HepG2 (cell line): ENCODE measurements around the gene ZC3H14. TPM values are rescaled to one million over a fixed set of nuclear protein-coding genes. Genes with fewer than 3 reads are reported as not detected.

ENCODE experiments used
- ASH2L ChIP-seq: fragments of 300-600, 200-600 bp; sonication (generic); IDR thresholded peaks from 2 replicates; pipeline ENCODE4 v1.7.0; 2017; ENCODE audit warnings: low read depth, mild to moderate bottlenecking, moderate library complexity, mixed read lengths, low read length; ENCODE audit not compliant: insufficient read length
- ATF1 ChIP-seq: IDR thresholded peaks from 2 replicates; pipeline ENCODE4 v1.6.1; 2016; ENCODE audit warnings: mild to moderate bottlenecking, control low read depth
- GATAD2A ChIP-seq: IDR thresholded peaks from 2 replicates; pipeline ENCODE4 v1.6.1; 2016
- HDAC2 ChIP-seq: sonication (generic); formaldehyde crosslinking; IDR thresholded peaks from 2 replicates; pipeline ENCODE4 v1.4.0; 2020; ENCODE audit warnings: missing genetic modification reagents
- KAT7 ChIP-seq: IDR thresholded peaks from 2 replicates; pipeline ENCODE4 v1.6.1; 2018; ENCODE audit warnings: borderline replicate concordance, missing compliant biosample characterization
- KLF15 ChIP-seq: sonication (generic); formaldehyde crosslinking; IDR thresholded peaks from 2 replicates; pipeline ENCODE4 v1.8.1; 2023; ENCODE audit warnings: borderline replicate concordance, mild to moderate bottlenecking, inconsistent platforms, missing genetic modification reagents, mixed read lengths
- SIN3A ChIP-seq: IDR thresholded peaks from 2 replicates; pipeline ENCODE4 v1.6.1; 2011; ENCODE audit warnings: low read depth, mild to moderate bottlenecking, control low read depth, low read length, borderline replicate concordance
- SRSF1 ChIP-seq: fragments of 200-400 bp; formaldehyde crosslinking; optimal IDR thresholded peaks from 2 replicates; pipeline ENCODE3; 2017; ENCODE audit warnings: mild to moderate bottlenecking, low read depth, low read length, moderate library complexity
- ZBTB1 ChIP-seq: sonication (generic); formaldehyde crosslinking; IDR thresholded peaks from 2 replicates; pipeline ENCODE4 v1.4.0; 2020; ENCODE audit warnings: missing genetic modification reagents, borderline replicate concordance
- ZBTB7A ChIP-seq: sonication (generic); formaldehyde crosslinking; IDR thresholded peaks from 2 replicates; pipeline ENCODE4 v1.8.0; 2022; ENCODE audit warnings: mild to moderate bottlenecking, missing genetic modification reagents
- ZC3H4 ChIP-seq: sonication (generic); formaldehyde crosslinking; IDR thresholded peaks from 2 replicates; pipeline ENCODE4 v1.4.0; 2020; ENCODE audit warnings: missing genetic modification reagents, borderline replicate concordance
- ZNF138 ChIP-seq: sonication (generic); formaldehyde crosslinking; IDR thresholded peaks from 2 replicates; pipeline ENCODE4 v1.5.0; 2020; ENCODE audit warnings: mild to moderate bottlenecking, low read depth, missing genetic modification reagents
- ZNF547 ChIP-seq: sonication (generic); formaldehyde crosslinking; IDR thresholded peaks from 2 replicates; pipeline ENCODE4 v1.5.1; 2020; ENCODE audit warnings: mild to moderate bottlenecking, missing genetic modification reagents
- ZNF557 ChIP-seq: sonication (generic); formaldehyde crosslinking; IDR thresholded peaks from 2 replicates; pipeline ENCODE4 v1.4.0; 2020; ENCODE audit warnings: missing genetic modification reagents
- polyA plus RNA-seq, 8 experiments: library from polyadenylated mRNA; depleted of rRNA in 3 of 8; stranded (reverse) in 7 of 8; unstranded in 1 of 8; fragments of >200 nt; fragmentation: Illumina TruSeq in 4 of 8; extraction: Trizol in 4 of 8; gene quantifications; 2 replicates each; pipeline versions ENCODE4 v1.2.1 to v1.2.3, GENCODE V29; 2011 to 2016; ENCODE audit warnings: low read depth in 4 of 8, missing spikeins in 1 of 8, mixed read lengths in 1 of 8; ENCODE audit not compliant: insufficient read depth in 1 of 8
- total RNA-seq, 5 experiments: library from RNA; depleted of rRNA; stranded (reverse); fragments of >200 nt; fragmentation: Illumina TruSeq; extraction: Trizol; gene quantifications; 2 replicates each; pipeline ENCODE4 v1.2.3, GENCODE V29; 2016; ENCODE audit warnings: low read depth in 1 of 5
- TF ChIP-seq, protein P1 (sequence below): sonication (generic); formaldehyde crosslinking; IDR thresholded peaks from 2 replicates; pipeline ENCODE4 v1.8.1; 2023; ENCODE audit warnings: mild to moderate bottlenecking, missing genetic modification reagents
- TF ChIP-seq, protein P2 (sequence below): IDR thresholded peaks from 2 replicates; pipeline ENCODE4 v1.6.1; 2018; ENCODE audit warnings: missing genetic modification reagents
- TF ChIP-seq, protein P3 (sequence below): sonication (generic); formaldehyde crosslinking; IDR thresholded peaks from 2 replicates; pipeline ENCODE4 v1.5.0; 2020; ENCODE audit warnings: mild to moderate bottlenecking, missing genetic modification reagents
- TF ChIP-seq, protein P4 (sequence below): sonication (generic); formaldehyde crosslinking; IDR thresholded peaks from 2 replicates; pipeline ENCODE4 v1.8.0; 2022; ENCODE audit warnings: missing genetic modification reagents, mild to moderate bottlenecking, inconsistent platforms, borderline replicate concordance
- TF ChIP-seq, protein P5 (sequence below): sonication (generic); formaldehyde crosslinking; IDR thresholded peaks from 2 replicates; pipeline ENCODE4 v1.4.0; 2020; ENCODE audit warnings: missing genetic modification reagents
- TF ChIP-seq, protein P6 (sequence below): fragments of 450-650 bp; IDR thresholded peaks from 2 replicates; pipeline ENCODE4 v1.6.1; 2016

Gene ZC3H14
- total and polyA plus RNA-seq, 2 of the 13 experiments (the other 11 are each of a cell fraction or from before 2014, with no cell fraction given), result 65.1 to 67.5 TPM

DNA sequence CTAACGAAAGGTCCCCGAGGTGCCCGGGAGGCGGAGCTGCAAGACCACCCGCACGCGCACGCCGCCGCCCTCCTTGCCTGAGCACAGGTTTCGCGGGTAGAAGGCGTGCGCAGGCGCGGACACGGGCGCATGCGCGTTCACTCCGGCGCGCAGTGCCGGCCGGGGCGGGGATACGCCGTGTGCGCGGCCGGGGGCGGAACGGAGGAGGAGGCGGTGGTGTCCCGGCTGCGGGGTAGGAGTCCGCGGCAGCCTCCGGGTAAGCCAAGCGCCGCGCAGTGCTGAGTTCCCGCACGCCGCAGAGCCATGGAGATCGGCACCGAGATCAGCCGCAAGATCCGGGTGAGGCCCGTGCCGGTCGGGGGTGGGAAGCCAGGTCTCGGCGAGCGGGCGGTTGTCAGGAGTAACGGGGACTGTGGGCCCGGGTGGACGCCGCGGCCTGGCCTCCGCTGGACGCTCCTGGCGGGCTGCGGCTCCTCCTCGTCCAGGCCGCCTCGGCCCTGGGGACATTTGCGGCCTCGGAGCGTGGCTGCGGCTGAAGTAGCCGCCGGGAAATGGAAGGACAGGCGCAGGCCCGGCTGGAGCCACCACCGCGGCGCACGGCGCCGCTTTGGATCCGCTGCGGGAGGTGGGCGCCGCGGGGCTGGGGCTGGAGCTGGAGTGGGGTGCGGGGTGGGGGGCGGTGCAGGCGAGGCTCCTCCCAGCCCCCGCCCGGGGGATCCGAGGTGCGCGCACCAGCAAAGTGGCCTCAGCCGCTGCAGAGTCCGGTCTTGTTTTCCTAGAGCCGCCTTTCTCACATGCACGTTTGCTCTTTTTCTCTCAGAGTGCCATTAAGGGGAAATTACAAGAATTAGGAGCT is at the start of gene ZC3H14 (continued):
- TF ChIP-seq KLF15 (CRISPR knock-in tag), result no peak
- TF ChIP-seq ASH2L, result peak; percentile 98
- TF ChIP-seq, protein P1, sequence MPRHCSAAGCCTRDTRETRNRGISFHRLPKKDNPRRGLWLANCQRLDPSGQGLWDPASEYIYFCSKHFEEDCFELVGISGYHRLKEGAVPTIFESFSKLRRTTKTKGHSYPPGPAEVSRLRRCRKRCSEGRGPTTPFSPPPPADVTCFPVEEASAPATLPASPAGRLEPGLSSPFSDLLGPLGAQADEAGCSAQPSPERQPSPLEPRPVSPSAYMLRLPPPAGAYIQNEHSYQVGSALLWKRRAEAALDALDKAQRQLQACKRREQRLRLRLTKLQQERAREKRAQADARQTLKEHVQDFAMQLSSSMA (CRISPR knock-in tag), result peak; percentile 62; the same call in 1 of the 2 replicates
- peak; percentile 79 for TF ChIP-seq SRSF1
- TF ChIP-seq, protein P2, sequence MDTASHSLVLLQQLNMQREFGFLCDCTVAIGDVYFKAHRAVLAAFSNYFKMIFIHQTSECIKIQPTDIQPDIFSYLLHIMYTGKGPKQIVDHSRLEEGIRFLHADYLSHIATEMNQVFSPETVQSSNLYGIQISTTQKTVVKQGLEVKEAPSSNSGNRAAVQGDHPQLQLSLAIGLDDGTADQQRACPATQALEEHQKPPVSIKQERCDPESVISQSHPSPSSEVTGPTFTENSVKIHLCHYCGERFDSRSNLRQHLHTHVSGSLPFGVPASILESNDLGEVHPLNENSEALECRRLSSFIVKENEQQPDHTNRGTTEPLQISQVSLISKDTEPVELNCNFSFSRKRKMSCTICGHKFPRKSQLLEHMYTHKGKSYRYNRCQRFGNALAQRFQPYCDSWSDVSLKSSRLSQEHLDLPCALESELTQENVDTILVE (CRISPR knock-in tag), result peak; percentile 85
- 0 out of 2 replicates have a peak, but pooled peaks have one; percentile 54 for TF ChIP-seq ZC3H4 (CRISPR knock-in tag)
- no peak; the same call in 1 of the 2 replicates for TF ChIP-seq ZBTB7A (CRISPR knock-in tag)
- TF ChIP-seq, protein P3, sequence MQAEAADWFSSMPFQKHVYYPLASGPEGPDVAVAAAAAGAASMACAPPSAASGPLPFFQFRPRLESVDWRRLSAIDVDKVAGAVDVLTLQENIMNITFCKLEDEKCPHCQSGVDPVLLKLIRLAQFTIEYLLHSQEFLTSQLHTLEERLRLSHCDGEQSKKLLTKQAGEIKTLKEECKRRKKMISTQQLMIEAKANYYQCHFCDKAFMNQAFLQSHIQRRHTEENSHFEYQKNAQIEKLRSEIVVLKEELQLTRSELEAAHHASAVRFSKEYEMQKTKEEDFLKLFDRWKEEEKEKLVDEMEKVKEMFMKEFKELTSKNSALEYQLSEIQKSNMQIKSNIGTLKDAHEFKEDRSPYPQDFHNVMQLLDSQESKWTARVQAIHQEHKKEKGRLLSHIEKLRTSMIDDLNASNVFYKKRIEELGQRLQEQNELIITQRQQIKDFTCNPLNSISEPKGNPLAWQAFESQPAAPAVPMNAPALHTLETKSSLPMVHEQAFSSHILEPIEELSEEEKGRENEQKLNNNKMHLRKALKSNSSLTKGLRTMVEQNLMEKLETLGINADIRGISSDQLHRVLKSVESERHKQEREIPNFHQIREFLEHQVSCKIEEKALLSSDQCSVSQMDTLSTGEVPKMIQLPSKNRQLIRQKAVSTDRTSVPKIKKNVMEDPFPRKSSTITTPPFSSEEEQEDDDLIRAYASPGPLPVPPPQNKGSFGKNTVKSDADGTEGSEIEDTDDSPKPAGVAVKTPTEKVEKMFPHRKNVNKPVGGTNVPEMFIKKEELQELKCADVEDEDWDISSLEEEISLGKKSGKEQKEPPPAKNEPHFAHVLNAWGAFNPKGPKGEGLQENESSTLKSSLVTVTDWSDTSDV (CRISPR knock-in tag), result no peak
- TF ChIP-seq GATAD2A (CRISPR knock-in tag), result no peak
- TF ChIP-seq, protein P4, sequence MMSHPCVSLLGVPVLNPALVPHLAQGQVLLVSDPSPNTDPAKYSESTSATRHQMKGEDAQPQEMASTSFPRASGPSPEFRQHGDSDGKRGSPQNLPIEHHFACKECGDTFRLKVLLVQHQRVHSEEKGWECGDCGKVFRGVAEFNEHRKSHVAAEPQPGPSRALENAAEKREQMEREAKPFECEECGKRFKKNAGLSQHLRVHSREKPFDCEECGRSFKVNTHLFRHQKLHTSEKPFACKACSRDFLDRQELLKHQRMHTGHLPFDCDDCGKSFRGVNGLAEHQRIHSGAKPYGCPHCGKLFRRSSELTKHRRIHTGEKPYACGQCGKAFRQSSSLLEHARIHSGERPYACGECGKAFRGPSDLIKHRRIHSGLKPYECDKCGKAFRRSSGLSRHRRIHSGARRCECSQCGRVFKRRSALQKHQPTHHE (CRISPR knock-in tag), result peak; percentile 86
- TF ChIP-seq, protein P5, sequence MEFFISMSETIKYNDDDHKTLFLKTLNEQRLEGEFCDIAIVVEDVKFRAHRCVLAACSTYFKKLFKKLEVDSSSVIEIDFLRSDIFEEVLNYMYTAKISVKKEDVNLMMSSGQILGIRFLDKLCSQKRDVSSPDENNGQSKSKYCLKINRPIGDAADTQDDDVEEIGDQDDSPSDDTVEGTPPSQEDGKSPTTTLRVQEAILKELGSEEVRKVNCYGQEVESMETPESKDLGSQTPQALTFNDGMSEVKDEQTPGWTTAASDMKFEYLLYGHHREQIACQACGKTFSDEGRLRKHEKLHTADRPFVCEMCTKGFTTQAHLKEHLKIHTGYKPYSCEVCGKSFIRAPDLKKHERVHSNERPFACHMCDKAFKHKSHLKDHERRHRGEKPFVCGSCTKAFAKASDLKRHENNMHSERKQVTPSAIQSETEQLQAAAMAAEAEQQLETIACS (CRISPR knock-in tag), result peak; percentile 71
- TF ChIP-seq, protein P6, sequence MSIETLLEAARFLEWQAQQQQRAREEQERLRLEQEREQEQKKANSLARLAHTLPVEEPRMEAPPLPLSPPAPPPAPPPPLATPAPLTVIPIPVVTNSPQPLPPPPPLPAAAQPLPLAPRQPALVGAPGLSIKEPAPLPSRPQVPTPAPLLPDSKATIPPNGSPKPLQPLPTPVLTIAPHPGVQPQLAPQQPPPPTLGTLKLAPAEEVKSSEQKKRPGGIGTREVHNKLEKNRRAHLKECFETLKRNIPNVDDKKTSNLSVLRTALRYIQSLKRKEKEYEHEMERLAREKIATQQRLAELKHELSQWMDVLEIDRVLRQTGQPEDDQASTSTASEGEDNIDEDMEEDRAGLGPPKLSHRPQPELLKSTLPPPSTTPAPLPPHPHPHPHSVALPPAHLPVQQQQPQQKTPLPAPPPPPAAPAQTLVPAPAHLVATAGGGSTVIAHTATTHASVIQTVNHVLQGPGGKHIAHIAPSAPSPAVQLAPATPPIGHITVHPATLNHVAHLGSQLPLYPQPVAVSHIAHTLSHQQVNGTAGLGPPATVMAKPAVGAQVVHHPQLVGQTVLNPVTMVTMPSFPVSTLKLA, result peak; percentile 37
- peak; percentile 66; the same call in 1 of the 2 replicates for TF ChIP-seq SIN3A
- TF ChIP-seq HDAC2 (CRISPR knock-in tag), result no peak
- TF ChIP-seq KAT7 (CRISPR knock-in tag), result peak; percentile 93; the same call in 1 of the 2 replicates
- no peak for TF ChIP-seq ZNF557
- no peak for TF ChIP-seq ATF1
- TF ChIP-seq ZNF547, result peak; percentile 75
- TF ChIP-seq ZBTB1 (CRISPR knock-in tag), result peak; percentile 11; the same call in 1 of the 2 replicates
- TF ChIP-seq ZNF138 (CRISPR knock-in tag), result peak; percentile 92; the same call in 1 of the 2 replicates
